ENCODE results near the gene SLC25A39. TPM values are rescaled to one million over a fixed set of nuclear protein-coding genes. Genes with fewer than 3 reads are reported as not detected.

The SLC25A39 gene
- total and polyA plus RNA-seq, 4 donors, result 59.9 to 128 (median 102) TPM

GRCh38 chr17:44281570-44281969 is 43.1 kb downstream of the SLC25A39 start:
- H3K27ac ChIP-seq (ENCODE audit: low read depth, low read length), result no peak overlapping the region
- no peak overlapping the region for H3K4me3 ChIP-seq (ENCODE audit: low read depth, low read length)
- H3K4me1 ChIP-seq (ENCODE audit: control insufficient read depth, insufficient read depth, low read length), result peaks cover 8% of the 10 kb centered on the region
- H3K27me3 ChIP-seq (ENCODE audit: control insufficient read depth, insufficient read depth, low read length), result peaks cover 2% of the 10 kb centered on the region
- WGBS (ENCODE audit: insufficient coverage), result no CpG with 5 or more reads among the region's 2 CpGs
- no peaks in the 10 kb centered on the region for H3K36me3 ChIP-seq (ENCODE audit: control insufficient read depth, insufficient read depth, low read length)
- no peak for DNase-seq (ENCODE audit: low read depth in 4 of 6, low spot score in 6 of 6)
- H3K9me3 ChIP-seq (ENCODE audit: control insufficient read depth, insufficient read depth, low read length), result no peaks in the 10 kb centered on the region

- Histone ChIP-seq H3K9me3 (ENCODE audit: control insufficient read depth, insufficient read depth, low read length) (no peaks in the 10 kb centered on the region), H3K27me3 (ENCODE audit: control insufficient read depth, insufficient read depth, low read length) (peaks cover 2% of the 10 kb centered on the region), H3K4me3 (ENCODE audit: low read depth, low read length) (no peak overlapping the region), H3K36me3 (ENCODE audit: control insufficient read depth, insufficient read depth, low read length) (no peaks in the 10 kb centered on the region), H3K27ac (ENCODE audit: low read depth, low read length) (no peak overlapping the region), H3K4me1 (ENCODE audit: control insufficient read depth, insufficient read depth, low read length) (peaks cover 8% of the 10 kb centered on the region)
- DNase-seq (ENCODE audit: low read depth in 4 of 6, low spot score in 6 of 6), result no peak
- 69% methylated on average over 9 of the region's 12 CpGs for WGBS (ENCODE audit: insufficient coverage)
Observed at GRCh38 chr17:44280392-44280937, 44.2 kb downstream of the SLC25A39 start.

- H3K9me3 ChIP-seq (ENCODE audit: control insufficient read depth, insufficient read depth, low read length), result no peaks in the 10 kb centered on the region
- DNase-seq (ENCODE audit: low read depth in 4 of 6, low spot score in 6 of 6), result peak in 1 of 6 donors; percentile 28
- WGBS (ENCODE audit: insufficient coverage), result 40% methylated on average over 20 of the region's 20 CpGs
- H3K4me3 ChIP-seq (ENCODE audit: low read depth, low read length), result no peak overlapping the region
- H3K36me3 ChIP-seq (ENCODE audit: control insufficient read depth, insufficient read depth, low read length), result no peaks in the 10 kb centered on the region
- peaks cover 2% of the 10 kb centered on the region for H3K27me3 ChIP-seq (ENCODE audit: control insufficient read depth, insufficient read depth, low read length)
- no peak overlapping the region for H3K27ac ChIP-seq (ENCODE audit: low read depth, low read length)
- H3K4me1 ChIP-seq (ENCODE audit: control insufficient read depth, insufficient read depth, low read length), result peaks cover 8% of the 10 kb centered on the region
Observed at GRCh38 chr17:44279666-44280391, 44.8 kb downstream of the SLC25A39 start.

GRCh38 chr17:44279346-44279665 is 45.3 kb downstream of the SLC25A39 start:
- no peak for DNase-seq (ENCODE audit: low read depth in 4 of 6, low spot score in 6 of 6)
- no CpG with 5 or more reads among the region's 2 CpGs for WGBS (ENCODE audit: insufficient coverage)
- Histone ChIP-seq H3K27ac (ENCODE audit: low read depth, low read length) (no peak overlapping the region), H3K36me3 (ENCODE audit: control insufficient read depth, insufficient read depth, low read length) (no peaks in the 10 kb centered on the region), H3K4me3 (ENCODE audit: low read depth, low read length) (no peak overlapping the region), H3K4me1 (ENCODE audit: control insufficient read depth, insufficient read depth, low read length) (peaks cover 8% of the 10 kb centered on the region), H3K27me3 (ENCODE audit: control insufficient read depth, insufficient read depth, low read length) (peaks cover 2% of the 10 kb centered on the region), H3K9me3 (ENCODE audit: control insufficient read depth, insufficient read depth, low read length) (no peaks in the 10 kb centered on the region)

GRCh38 chr17:44277976-44278375 is 46.6 kb downstream of the SLC25A39 start:
- Histone ChIP-seq H3K27me3 (ENCODE audit: control insufficient read depth, insufficient read depth, low read length) (peaks cover 2% of the 10 kb centered on the region), H3K4me3 (ENCODE audit: low read depth, low read length) (no peak overlapping the region), H3K27ac (ENCODE audit: low read depth, low read length) (no peak overlapping the region), H3K36me3 (ENCODE audit: control insufficient read depth, insufficient read depth, low read length) (no peaks in the 10 kb centered on the region), H3K9me3 (ENCODE audit: control insufficient read depth, insufficient read depth, low read length) (no peaks in the 10 kb centered on the region), H3K4me1 (ENCODE audit: control insufficient read depth, insufficient read depth, low read length) (peaks cover 8% of the 10 kb centered on the region)
- DNase-seq (ENCODE audit: low read depth in 4 of 6, low spot score in 6 of 6), result no peak
- WGBS (ENCODE audit: insufficient coverage), result 92% methylated on average over 4 of the region's 4 CpGs

- H3K27ac ChIP-seq (ENCODE audit: low read depth, low read length), result no peak overlapping the region
- DNase-seq (ENCODE audit: low read depth in 4 of 6, low spot score in 6 of 6), result no peak
- peaks cover 2% of the 10 kb centered on the region for H3K27me3 ChIP-seq (ENCODE audit: control insufficient read depth, insufficient read depth, low read length)
- H3K4me3 ChIP-seq (ENCODE audit: low read depth, low read length), result no peak overlapping the region
- H3K4me1 ChIP-seq (ENCODE audit: control insufficient read depth, insufficient read depth, low read length), result peaks cover 5% of the 10 kb centered on the region
- WGBS (ENCODE audit: insufficient coverage), result 81% methylated on average over 3 of the region's 5 CpGs
- H3K36me3 ChIP-seq (ENCODE audit: control insufficient read depth, insufficient read depth, low read length), result no peaks in the 10 kb centered on the region
- H3K9me3 ChIP-seq (ENCODE audit: control insufficient read depth, insufficient read depth, low read length), result no peaks in the 10 kb centered on the region
Observed at GRCh38 chr17:44273607-44274006, 51.0 kb downstream of the SLC25A39 start.

- no peak for DNase-seq (ENCODE audit: low read depth in 4 of 6, low spot score in 6 of 6)
- H3K27ac ChIP-seq (ENCODE audit: low read depth, low read length), result no peak overlapping the region
- WGBS (ENCODE audit: insufficient coverage), result 58% methylated on average over 2 of the region's 6 CpGs
- H3K9me3 ChIP-seq (ENCODE audit: control insufficient read depth, insufficient read depth, low read length), result no peaks in the 10 kb centered on the region
- peaks cover 2% of the 10 kb centered on the region for H3K27me3 ChIP-seq (ENCODE audit: control insufficient read depth, insufficient read depth, low read length)
- H3K36me3 ChIP-seq (ENCODE audit: control insufficient read depth, insufficient read depth, low read length), result no peaks in the 10 kb centered on the region
- no peak overlapping the region for H3K4me3 ChIP-seq (ENCODE audit: low read depth, low read length)
- peaks cover 10% of the 10 kb centered on the region for H3K4me1 ChIP-seq (ENCODE audit: control insufficient read depth, insufficient read depth, low read length)
Observed at GRCh38 chr17:44272954-44273353, 51.7 kb downstream of the SLC25A39 start.

GRCh38 chr17:44272321-44272951 is 52.2 kb downstream of the SLC25A39 start:
- no peak overlapping the region for H3K27ac ChIP-seq (ENCODE audit: low read depth, low read length)
- no peaks in the 10 kb centered on the region for H3K36me3 ChIP-seq (ENCODE audit: control insufficient read depth, insufficient read depth, low read length)
- no peak overlapping the region for H3K4me3 ChIP-seq (ENCODE audit: low read depth, low read length)
- DNase-seq (ENCODE audit: low read depth in 4 of 6, low spot score in 6 of 6), result no peak
- H3K9me3 ChIP-seq (ENCODE audit: control insufficient read depth, insufficient read depth, low read length), result no peaks in the 10 kb centered on the region
- H3K27me3 ChIP-seq (ENCODE audit: control insufficient read depth, insufficient read depth, low read length), result no peaks in the 10 kb centered on the region
- WGBS (ENCODE audit: insufficient coverage), result 61% methylated on average over 12 of the region's 13 CpGs
- H3K4me1 ChIP-seq (ENCODE audit: control insufficient read depth, insufficient read depth, low read length), result peaks cover 13% of the 10 kb centered on the region
